ENCODE results near the gene FBXL4. TPM values are rescaled to one million over a fixed set of nuclear protein-coding genes. Genes with fewer than 3 reads are reported as not detected.

FBXL4 gene
- total RNA-seq, 1 experiment from 2014 or later = 5.1 TPM

- no peak overlapping the region for H3K27ac ChIP-seq (ENCODE audit: insufficient read length, low read depth, low read length)
- Mint-ChIP-seq H3K4me3 (no peak overlapping the region), H3K36me3 (ENCODE audit: insufficient read depth in 1 of 3, low read depth in 3 of 3) (no peaks in the 10 kb centered on the region; a peak in 2 of 7 replicates), H3K27ac (no peak overlapping the region), H3K27me3 (ENCODE audit: low read depth) (no peaks in the 10 kb centered on the region), H3K9me3 (peaks cover 0 to 2% of the 10 kb centered on the region in 2 experiments; a peak in 1 of 5 replicates), H3K4me1 (peaks cover 17 to 18% of the 10 kb centered on the region in 2 experiments)
- H2BK5ac ChIP-seq (ENCODE audit: insufficient read length, low read length) = no peak overlapping the region
- H3K9me3 ChIP-seq (ENCODE audit: control insufficient read depth, low read depth, low read length) = no peaks in the 10 kb centered on the region
- no peaks in the 10 kb centered on the region for H3K23me2 ChIP-seq (ENCODE audit: insufficient read length, low read depth, low read length, poor library complexity, severe bottlenecking)
- no peak overlapping the region for H3K56ac ChIP-seq (ENCODE audit: insufficient read length, low read depth, low read length)
- H3K79me1 ChIP-seq (ENCODE audit: insufficient read depth, low read depth, low read length, poor library complexity, severe bottlenecking) = no peaks in the 10 kb centered on the region
- no peak overlapping the region for H4K8ac ChIP-seq (replicated peaks; ENCODE audit: insufficient read length, low read depth, low read length)
- TF ChIP-seq CTCF (conservative IDR thresholded peaks at IDR 0.05) = no peak
- no peak overlapping the region for H2AFZ ChIP-seq (ENCODE audit: low read length)
- H2BK12ac ChIP-seq (ENCODE audit: insufficient read length, low read depth, low read length) = no peak overlapping the region
- H2BK20ac ChIP-seq (ENCODE audit: low read depth, low read length, poor library complexity, severe bottlenecking) = no peak overlapping the region
- no peak for DNase-seq
- H2BK120ac ChIP-seq (ENCODE audit: low read depth, low read length, poor library complexity, severe bottlenecking) = no peak overlapping the region
- H4K91ac ChIP-seq (ENCODE audit: insufficient read length, low read depth, low read length) = no peak overlapping the region
- no peak overlapping the region for H2BK15ac ChIP-seq (ENCODE audit: low read depth, low read length)
- no peak overlapping the region for H3K4ac ChIP-seq (ENCODE audit: low read depth, low read length)
- H3T11ph ChIP-seq (ENCODE audit: low read length) = no peak overlapping the region
- no peaks in the 10 kb centered on the region for H4K20me1 ChIP-seq (ENCODE audit: control insufficient read depth, insufficient read depth, insufficient read length)
- no peak overlapping the region for H3K4me2 ChIP-seq (ENCODE audit: insufficient read depth, insufficient read length, low read length)
- no peak overlapping the region for H3K9ac ChIP-seq (ENCODE audit: extremely low read depth, insufficient read length, low read length)
- no peak overlapping the region for H2AK5ac ChIP-seq (ENCODE audit: insufficient read length, low read length)
- no peak overlapping the region for H4K5ac ChIP-seq (ENCODE audit: insufficient read length, low read depth, low read length)
- no peaks in the 10 kb centered on the region; the same call in 1 of the 2 replicates for H3K4me1 ChIP-seq (ENCODE audit: insufficient read depth, low read length)
- H3K18ac ChIP-seq (ENCODE audit: insufficient read length, low read depth, low read length) = no peak overlapping the region
- H3K14ac ChIP-seq (ENCODE audit: insufficient read depth, low read length) = no peak overlapping the region
- H3K23ac ChIP-seq (ENCODE audit: insufficient read length, low read depth, low read length) = no peak overlapping the region
- H3K79me2 ChIP-seq (ENCODE audit: insufficient read depth, low read length) = no peaks in the 10 kb centered on the region
- no peaks in the 10 kb centered on the region for H3K27me3 ChIP-seq (ENCODE audit: insufficient read depth, low read length)
Observed at GRCh38 chr6:98974309-98974708, 26.6 kb upstream of the FBXL4 start.

All from H9 (cell line).